ENCODE data around the gene SORBS2.
"Not testable (repeated sequence)": the region's sequence is repeated elsewhere in the genome, so short reads cannot be mapped to it uniquely, and the experiment has no call there.

Gene SORBS2

GRCh38 chr4:185811509-185812364 is at the start of gene SORBS2:
Gene SORBS2, minus strand, starts transcription at chr4:185812194. Its CDS starts 121,623 bp downstream, at chr4:185690571.
- no peak within 1 kb of the TSS for H3K27ac ChIP-seq
- peaks cover 4% of the 10 kb centered on the region for H3K4me1 ChIP-seq (ENCODE audit: low read depth, poor library complexity, severe bottlenecking)
- H3K79me2 ChIP-seq (ENCODE audit: insufficient read depth, low read depth) = no peaks in the 10 kb centered on the region
- H3K4me2 ChIP-seq = no peak within 1 kb of the TSS
- H3K27me3 ChIP-seq (ENCODE audit: insufficient read depth, low read depth) = no peaks in the 10 kb centered on the region
- TF ChIP-seq CTCF (conservative IDR thresholded peaks at IDR 0.05; ENCODE audit: low read depth, low read length) = no peak
- no peaks in the 10 kb centered on the region for H4K20me1 ChIP-seq (ENCODE audit: insufficient read depth)
- H3K36me3 ChIP-seq (ENCODE audit: insufficient read depth) = no peaks in the 10 kb centered on the region
- H2AFZ ChIP-seq (ENCODE audit: low read depth) = no peak within 1 kb of the TSS
- H3K4me3 ChIP-seq (IDR thresholded peaks at IDR 0.05; ENCODE audit: insufficient read depth, low read depth, low read length) = no peak within 1 kb of the TSS
- no peak within 1 kb of the TSS for H3K9ac ChIP-seq

GRCh38 chr4:185859111-185859510 is 47.1 kb upstream of the SORBS2 start:
- Histone ChIP-seq H3K4me2 (no peak overlapping the region), H3K9ac (no peak overlapping the region), H3K27ac (no peak overlapping the region), H3K36me3 (ENCODE audit: insufficient read depth) (no peaks in the 10 kb centered on the region), H2AFZ (ENCODE audit: low read depth) (no peak overlapping the region), H3K4me1 (ENCODE audit: low read depth, poor library complexity, severe bottlenecking) (no peaks in the 10 kb centered on the region), H3K79me2 (ENCODE audit: insufficient read depth, low read depth) (no peaks in the 10 kb centered on the region), H3K27me3 (ENCODE audit: insufficient read depth, low read depth) (no peaks in the 10 kb centered on the region), H4K20me1 (ENCODE audit: insufficient read depth) (no peaks in the 10 kb centered on the region), H3K4me3 (IDR thresholded peaks at IDR 0.05; ENCODE audit: insufficient read depth, low read depth, low read length) (no peak overlapping the region)
- TF ChIP-seq CTCF (conservative IDR thresholded peaks at IDR 0.05; ENCODE audit: low read depth, low read length) = no peak

- H3K79me2 ChIP-seq (ENCODE audit: insufficient read depth, low read depth); H3K27me3 ChIP-seq (ENCODE audit: insufficient read depth, low read depth); H3K4me3 ChIP-seq (IDR thresholded peaks at IDR 0.05; ENCODE audit: insufficient read depth, low read depth, low read length): not testable (repeated sequence)
Measured at GRCh38 chr4:185857561-185857960, 45.6 kb upstream of the SORBS2 start.

GRCh38 chr4:185853841-185854240 is 41.8 kb upstream of the SORBS2 start:
- no peak for TF ChIP-seq CTCF (conservative IDR thresholded peaks at IDR 0.05; ENCODE audit: low read depth, low read length)
- Histone ChIP-seq H3K4me1 (ENCODE audit: low read depth, poor library complexity, severe bottlenecking) (no peaks in the 10 kb centered on the region), H3K79me2 (ENCODE audit: insufficient read depth, low read depth) (no peaks in the 10 kb centered on the region), H3K9ac (no peak overlapping the region), H2AFZ (ENCODE audit: low read depth) (no peak overlapping the region), H3K27me3 (ENCODE audit: insufficient read depth, low read depth) (no peaks in the 10 kb centered on the region), H3K4me3 (IDR thresholded peaks at IDR 0.05; ENCODE audit: insufficient read depth, low read depth, low read length) (no peak overlapping the region), H3K4me2 (no peak overlapping the region), H3K27ac (no peak overlapping the region), H3K36me3 (ENCODE audit: insufficient read depth) (no peaks in the 10 kb centered on the region), H4K20me1 (ENCODE audit: insufficient read depth) (no peaks in the 10 kb centered on the region)

More at GRCh38 chr4:185857561-185857960, 45.6 kb upstream of the SORBS2 start:
- H3K4me2 ChIP-seq; H2AFZ ChIP-seq (ENCODE audit: low read depth); H4K20me1 ChIP-seq (ENCODE audit: insufficient read depth); H3K36me3 ChIP-seq (ENCODE audit: insufficient read depth); H3K4me1 ChIP-seq (ENCODE audit: low read depth, poor library complexity, severe bottlenecking); H3K27ac ChIP-seq; H3K9ac ChIP-seq: not testable (repeated sequence)

- no peaks in the 10 kb centered on the region for H3K36me3 ChIP-seq (ENCODE audit: insufficient read depth)
- H3K4me1 ChIP-seq (ENCODE audit: low read depth, poor library complexity, severe bottlenecking) = no peaks in the 10 kb centered on the region
- no peaks in the 10 kb centered on the region for H3K79me2 ChIP-seq (ENCODE audit: insufficient read depth, low read depth)
- no peaks in the 10 kb centered on the region for H4K20me1 ChIP-seq (ENCODE audit: insufficient read depth)
- H3K4me2 ChIP-seq = no peak overlapping the region
- no peak overlapping the region for H3K9ac ChIP-seq
- H3K4me3 ChIP-seq (IDR thresholded peaks at IDR 0.05; ENCODE audit: insufficient read depth, low read depth, low read length) = no peak overlapping the region
- no peak overlapping the region for H3K27ac ChIP-seq
- no peak for TF ChIP-seq CTCF (conservative IDR thresholded peaks at IDR 0.05; ENCODE audit: low read depth, low read length)
- no peaks in the 10 kb centered on the region for H3K27me3 ChIP-seq (ENCODE audit: insufficient read depth, low read depth)
- H2AFZ ChIP-seq (ENCODE audit: low read depth) = no peak overlapping the region
Measured at GRCh38 chr4:185852961-185853360, 41.0 kb upstream of the SORBS2 start.

Measured in KMS-11 (cell line).